ENCODE results near the gene TNNT2.

Gene TNNT2

DNA sequence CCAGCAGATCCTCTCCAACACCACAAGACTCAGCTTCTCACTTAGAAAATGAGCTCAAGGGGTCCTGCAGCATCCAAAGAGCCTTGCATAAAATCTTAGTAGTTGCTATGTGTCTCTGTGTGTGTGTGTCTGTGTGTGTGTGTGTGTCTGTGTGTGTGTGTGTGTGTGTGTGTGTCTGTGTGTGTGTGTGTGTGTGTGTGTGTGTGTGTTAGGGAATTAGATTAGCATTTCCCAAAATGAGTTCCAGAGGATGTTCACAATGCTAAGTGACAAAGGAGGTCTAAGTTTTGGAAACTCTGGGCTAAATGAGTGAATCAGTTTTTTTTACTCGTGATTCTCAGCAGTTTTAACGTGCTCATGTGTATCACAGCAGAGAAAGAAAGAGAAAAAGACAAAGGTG, 30.5 kb downstream of the TNNT2 start:
- H3K4me3 ChIP-seq (ENCODE audit: low read depth, low read length), result no peak overlapping the region
- no peak for TF ChIP-seq CTCF (IDR thresholded peaks at IDR 0.05; ENCODE audit: borderline replicate concordance, insufficient read depth, low read depth, low read length)

GRCh38 chr1:201346337-201346939, 31.0 kb downstream of the TNNT2 start:
- TF ChIP-seq CTCF (IDR thresholded peaks at IDR 0.05; ENCODE audit: borderline replicate concordance, insufficient read depth, low read depth, low read length), result peak; percentile 59; the same call in 1 of the 2 replicates
- no peak overlapping the region for H3K4me3 ChIP-seq (ENCODE audit: low read depth, low read length)

GRCh38 chr1:201345081-201345355, 32.5 kb downstream of the TNNT2 start:
- TF ChIP-seq CTCF (IDR thresholded peaks at IDR 0.05; ENCODE audit: borderline replicate concordance, insufficient read depth, low read depth, low read length), result no peak
- H3K4me3 ChIP-seq (ENCODE audit: low read depth, low read length), result no peak overlapping the region

GRCh38 chr1:201344206-201345080, 33.0 kb downstream of the TNNT2 start:
- TF ChIP-seq CTCF (IDR thresholded peaks at IDR 0.05; ENCODE audit: borderline replicate concordance, insufficient read depth, low read depth, low read length), result no peak
- H3K4me3 ChIP-seq (ENCODE audit: low read depth, low read length), result no peak overlapping the region

DNA sequence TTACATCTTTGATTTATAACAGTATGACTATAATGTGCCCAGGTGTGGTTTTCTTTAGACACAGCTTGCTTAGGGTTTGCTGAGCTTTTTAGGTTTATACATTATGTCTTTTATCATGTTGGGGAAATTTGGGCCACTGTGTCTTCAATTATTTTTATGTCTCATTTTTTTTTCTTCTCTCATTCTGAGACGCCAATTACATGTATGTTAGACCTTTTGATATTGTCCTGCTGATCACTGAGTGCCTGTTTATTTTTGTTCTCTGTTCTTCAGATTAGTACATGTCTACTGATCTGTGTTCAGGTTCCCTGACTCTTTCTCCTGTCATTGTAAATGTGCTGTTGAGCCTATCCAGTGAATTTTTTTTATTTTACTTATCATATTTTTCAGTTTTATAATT, 36.1 kb downstream of the TNNT2 start:
- no peak for TF ChIP-seq CTCF (IDR thresholded peaks at IDR 0.05; ENCODE audit: borderline replicate concordance, insufficient read depth, low read depth, low read length)
- no peak overlapping the region for H3K4me3 ChIP-seq (ENCODE audit: low read depth, low read length)

DNA sequence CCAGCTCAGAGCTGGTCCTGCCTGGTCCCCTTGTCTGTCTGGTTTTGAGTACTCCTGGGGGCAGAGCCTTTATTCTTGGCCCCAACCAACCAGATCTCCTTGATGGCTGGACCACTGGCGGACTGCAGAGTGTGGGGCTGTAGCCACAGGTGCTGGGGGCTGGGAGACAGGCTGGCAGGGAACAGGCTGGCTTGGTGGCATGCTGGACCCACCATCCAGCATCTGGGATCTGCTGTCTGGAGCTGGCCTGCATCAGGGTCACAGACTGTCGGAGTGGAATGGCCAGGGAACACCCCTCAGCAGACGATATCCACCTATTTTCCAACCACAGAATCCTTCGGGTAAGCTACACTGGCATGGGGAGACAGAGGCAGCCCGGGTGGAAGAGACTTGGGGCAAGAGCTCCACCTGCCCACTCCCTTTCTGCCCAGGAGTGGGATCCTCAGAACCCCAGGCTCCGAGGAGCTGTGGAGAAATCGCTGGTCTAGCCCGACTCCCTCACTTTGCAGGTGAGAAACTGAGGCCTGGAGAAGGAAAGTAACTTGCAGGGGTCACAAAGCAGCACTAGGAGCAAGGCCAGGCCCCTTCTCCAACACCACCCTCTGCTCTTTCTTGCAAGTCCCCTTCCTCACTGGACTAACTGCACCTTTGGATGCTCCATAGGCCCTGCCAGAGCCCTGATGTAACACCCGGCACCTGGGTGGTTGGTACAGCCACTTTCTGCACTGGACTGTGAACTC, 40.6 kb downstream of the TNNT2 start:
- no peak overlapping the region for H3K4me3 ChIP-seq (ENCODE audit: low read depth, low read length)
- no peak for TF ChIP-seq CTCF (IDR thresholded peaks at IDR 0.05; ENCODE audit: borderline replicate concordance, insufficient read depth, low read depth, low read length)
